K562 (cell line): ENCODE data around the gene PPARGC1A.

ENCODE experiments used
- CTCF ChIP-seq, 3 experiments: IDR thresholded peaks in 2 of 3; conservative IDR thresholded peaks in 1 of 3; 2 replicates each; pipeline ENCODE4 v1.5.1; 2011 to 2012; ENCODE audit warnings: low read length in 3 of 3, mild to moderate bottlenecking in 3 of 3, control low read depth in 2 of 3, improper control_type of control experiment in 1 of 3, inconsistent platforms in 1 of 3, low read depth in 1 of 3, mixed read lengths in 1 of 3, moderate library complexity in 1 of 3; ENCODE audit not compliant: insufficient read depth in 2 of 3
- HNRNPL ChIP-seq: fragments of 200-400 bp; formaldehyde crosslinking; IDR thresholded peaks from 2 replicates; pipeline ENCODE4 v1.6.1; 2017; ENCODE audit warnings: low read depth, mild to moderate bottlenecking, low read length
- SIN3B ChIP-seq: fragments of 450-650 bp; IDR thresholded peaks from 2 replicates; pipeline ENCODE4 v1.6.1; 2017; ENCODE audit warnings: low read depth, mild to moderate bottlenecking, moderate library complexity
- STAT6 ChIP-seq: sonication (generic); formaldehyde crosslinking; IDR thresholded peaks from 2 replicates; pipeline ENCODE4 v1.8.1; 2023; ENCODE audit warnings: mild to moderate bottlenecking, missing genetic modification reagents
- TBL1XR1 ChIP-seq, 2 experiments: IDR thresholded peaks; 2 replicates each; pipeline ENCODE4 v1.6.1; 2012; ENCODE audit warnings: improper control_type of control experiment in 2 of 2, low read length in 2 of 2, mild to moderate bottlenecking in 1 of 2

- TF ChIP-seq STAT6 (CRISPR knock-in tag) (no peak), CTCF (IDR thresholded peaks at IDR 0.05 in 2 of 3, conservative IDR thresholded peaks at IDR 0.05 in 1 of 3; ENCODE audit: insufficient read depth in 2 of 3, low read depth in 1 of 3, low read length in 3 of 3) (no peak), SIN3B (no peak), HNRNPL (no peak), TBL1XR1 (IDR thresholded peaks at IDR 0.05; ENCODE audit: low read length in 2 of 2) (no peak)
Measured at GRCh38 chr4:23904639-23905071, 14.8 kb upstream of the PPARGC1A start.
